HFF-Myc (cell line): ENCODE data around the gene SRPX2.

Experiments used
- DNase-seq: peaks from one replicate; pipeline ENCODE4 v3.0.0-alpha.2; 2011; ENCODE audit warnings: low read depth; ENCODE audit errors: extremely low read depth
- H3K4me3 ChIP-seq: replicated peaks from 2 replicates; pipeline ENCODE4 v1.5.1; 2011; ENCODE audit warnings: low read depth, mild to moderate bottlenecking, control low read depth, low read length
- TF ChIP-seq, protein P1 (sequence below): IDR thresholded peaks from 2 replicates; pipeline ENCODE4 v1.5.1; 2012; ENCODE audit warnings: mild to moderate bottlenecking, low read depth, low read length, control low read depth; ENCODE audit errors: missing control alignments

Gene SRPX2

DNA sequence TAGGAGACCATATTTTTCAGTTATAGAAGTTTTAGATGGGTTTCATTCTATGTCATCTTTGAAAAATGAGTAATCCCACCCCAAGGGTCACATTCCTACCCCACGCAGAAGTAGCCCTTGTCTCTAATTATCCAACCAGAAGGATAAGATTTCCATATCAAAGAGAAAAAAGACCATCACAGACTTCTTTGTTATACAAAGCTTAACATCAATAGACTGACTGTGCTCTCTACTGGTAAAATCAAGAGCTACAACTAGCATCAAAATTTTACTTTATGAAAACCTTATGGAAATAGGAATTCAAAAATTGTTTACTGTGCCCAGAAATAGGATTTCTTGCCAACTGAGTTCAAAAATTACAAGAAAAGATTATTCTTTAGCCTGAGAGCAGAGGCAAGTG is 34.4 kb upstream of the SRPX2 start:
- no peak overlapping the region for H3K4me3 ChIP-seq
- TF ChIP-seq, protein P1, sequence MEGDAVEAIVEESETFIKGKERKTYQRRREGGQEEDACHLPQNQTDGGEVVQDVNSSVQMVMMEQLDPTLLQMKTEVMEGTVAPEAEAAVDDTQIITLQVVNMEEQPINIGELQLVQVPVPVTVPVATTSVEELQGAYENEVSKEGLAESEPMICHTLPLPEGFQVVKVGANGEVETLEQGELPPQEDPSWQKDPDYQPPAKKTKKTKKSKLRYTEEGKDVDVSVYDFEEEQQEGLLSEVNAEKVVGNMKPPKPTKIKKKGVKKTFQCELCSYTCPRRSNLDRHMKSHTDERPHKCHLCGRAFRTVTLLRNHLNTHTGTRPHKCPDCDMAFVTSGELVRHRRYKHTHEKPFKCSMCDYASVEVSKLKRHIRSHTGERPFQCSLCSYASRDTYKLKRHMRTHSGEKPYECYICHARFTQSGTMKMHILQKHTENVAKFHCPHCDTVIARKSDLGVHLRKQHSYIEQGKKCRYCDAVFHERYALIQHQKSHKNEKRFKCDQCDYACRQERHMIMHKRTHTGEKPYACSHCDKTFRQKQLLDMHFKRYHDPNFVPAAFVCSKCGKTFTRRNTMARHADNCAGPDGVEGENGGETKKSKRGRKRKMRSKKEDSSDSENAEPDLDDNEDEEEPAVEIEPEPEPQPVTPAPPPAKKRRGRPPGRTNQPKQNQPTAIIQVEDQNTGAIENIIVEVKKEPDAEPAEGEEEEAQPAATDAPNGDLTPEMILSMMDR, result no peak
- no peak for DNase-seq

DNA sequence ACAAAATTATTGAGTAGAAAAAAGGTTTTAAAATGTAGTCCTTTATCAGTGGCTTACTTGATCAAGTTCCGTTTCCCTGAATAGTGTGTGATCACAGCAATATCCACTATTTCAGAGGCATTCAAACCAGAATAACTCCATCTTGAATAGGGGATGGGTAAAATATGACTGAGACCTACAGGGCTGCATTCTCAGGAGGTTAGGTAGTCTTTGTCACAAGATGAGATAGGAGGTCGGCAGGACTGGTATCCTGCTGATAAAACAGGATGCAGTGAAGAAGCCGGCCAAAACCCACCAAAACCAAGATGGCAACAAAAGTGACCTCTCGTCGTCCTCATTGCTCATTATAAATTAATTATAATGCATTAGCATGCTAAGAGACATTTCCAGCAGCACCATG is 32.0 kb upstream of the SRPX2 start:
- TF ChIP-seq, protein P1, result no peak
- no peak for DNase-seq
- H3K4me3 ChIP-seq, result no peak overlapping the region

DNA sequence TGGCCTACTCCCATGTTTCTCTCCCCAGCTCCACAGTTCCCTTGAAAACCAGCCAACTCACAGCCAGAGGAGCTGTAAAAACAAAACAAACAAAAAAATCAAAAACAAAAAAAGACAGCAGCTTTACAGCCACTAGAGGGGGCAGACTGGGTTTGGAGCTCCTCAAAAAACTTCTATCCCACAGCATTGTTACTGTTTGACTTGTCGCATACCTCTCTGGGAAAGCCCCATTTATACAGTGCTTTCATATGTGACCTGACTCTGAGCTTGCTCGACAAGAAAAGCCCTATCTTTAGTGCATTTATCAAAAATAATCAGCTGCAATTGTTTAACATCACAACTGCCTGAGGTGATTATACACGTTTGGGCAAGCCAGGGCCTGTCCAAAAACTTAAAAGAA is 29.0 kb upstream of the SRPX2 start:
- TF ChIP-seq, protein P1, result peak; percentile 49
- DNase-seq, result peak; percentile 45
- H3K4me3 ChIP-seq, result no peak overlapping the region

DNA sequence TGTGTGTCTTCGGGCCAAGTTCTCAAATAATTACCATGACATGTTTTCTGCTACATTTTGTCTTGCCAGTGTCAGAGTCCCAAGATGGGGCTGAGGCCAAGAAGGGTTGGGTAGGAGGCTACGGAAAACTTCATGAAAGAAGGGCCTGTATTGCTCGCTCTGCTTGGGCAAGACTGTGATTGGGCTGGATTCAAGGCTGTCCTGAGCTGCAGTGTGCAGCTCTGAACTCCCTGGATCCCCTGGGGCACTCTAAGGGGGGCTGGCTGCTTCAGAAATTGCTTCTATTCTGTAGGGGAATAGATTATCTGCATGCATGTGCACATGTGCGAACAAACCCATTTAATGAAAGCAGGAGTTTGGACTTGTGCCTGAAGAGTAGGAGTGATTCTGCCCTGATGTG is 21.0 kb upstream of the SRPX2 start:
- H3K4me3 ChIP-seq, result no peak overlapping the region
- TF ChIP-seq, protein P1, result no peak
- no peak for DNase-seq

DNA sequence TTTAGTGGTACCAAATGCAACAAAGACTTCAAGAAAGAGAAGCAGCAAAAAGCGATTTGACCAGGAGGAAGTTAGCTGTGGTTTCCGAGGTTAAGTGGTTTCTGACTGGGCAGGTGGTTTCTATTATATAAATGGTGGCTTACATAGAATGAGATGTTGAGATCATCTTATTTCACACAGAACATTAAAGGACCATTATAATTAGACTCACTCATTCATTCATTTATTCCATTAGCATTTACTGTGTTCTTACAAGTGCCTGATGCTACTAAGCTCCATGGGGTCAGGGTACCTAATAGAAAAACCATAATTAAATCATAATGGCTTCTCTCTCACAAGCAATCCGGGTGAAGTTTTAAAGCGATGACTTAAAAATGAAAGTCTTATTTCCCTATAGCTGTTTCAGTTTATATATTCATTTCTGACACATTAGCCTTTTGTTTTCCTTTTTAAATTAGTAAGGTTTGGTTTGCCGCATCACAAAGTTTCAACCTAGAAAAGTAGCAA is 18.0 kb upstream of the SRPX2 start:
- peak; percentile 40 for DNase-seq
- TF ChIP-seq, protein P1, result no peak
- H3K4me3 ChIP-seq, result no peak overlapping the region

DNA sequence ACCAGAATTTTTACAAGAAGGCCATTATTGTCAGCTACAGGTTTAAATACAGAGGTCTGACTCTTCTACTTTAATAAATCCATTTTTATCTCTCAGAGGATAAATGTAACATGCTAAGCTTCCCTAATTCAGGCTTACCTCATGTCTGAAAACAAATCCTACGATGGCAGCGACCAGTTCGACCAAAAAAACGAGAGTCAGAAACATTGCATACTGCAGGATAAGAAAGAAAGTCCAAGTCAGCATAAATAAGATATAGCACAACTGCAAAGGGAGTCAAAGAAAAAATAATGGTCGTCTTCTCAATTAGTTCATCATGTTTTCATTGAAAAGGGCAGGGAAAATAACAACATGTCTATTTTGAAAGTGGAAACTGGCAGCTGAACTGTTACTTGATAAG is 9.0 kb upstream of the SRPX2 start:
- TF ChIP-seq, protein P1, result no peak
- no peak for DNase-seq
- peak overlapping the region; percentile 62 for H3K4me3 ChIP-seq

DNA sequence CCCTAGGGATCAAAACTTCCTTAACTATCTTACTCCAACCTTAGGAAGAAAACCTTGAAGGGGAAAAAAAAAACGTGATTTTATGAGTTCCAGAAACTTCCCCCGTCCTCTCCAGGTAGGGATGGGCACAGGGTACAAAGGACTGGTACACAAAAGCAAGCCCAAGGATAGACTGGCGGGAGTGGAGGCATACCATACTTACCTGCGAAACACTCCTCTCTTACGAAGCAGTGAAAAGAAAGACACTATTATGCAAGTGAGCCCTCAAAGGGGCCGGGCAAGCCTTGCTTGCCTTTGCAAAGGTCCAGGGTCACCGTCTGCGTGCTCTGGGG is 8.0 kb upstream of the SRPX2 start:
- peak overlapping the region; percentile 62 for H3K4me3 ChIP-seq
- no peak for DNase-seq
- TF ChIP-seq, protein P1, result no peak
